ENCODE measurements around the gene ZFYVE21. TPM values are rescaled to one million over a fixed set of nuclear protein-coding genes. Genes with fewer than 3 reads are reported as not detected.

Gene ZFYVE21
- total RNA-seq, 6 experiments from 2014 or later: 40.9 to 47.7 (median 42.1) TPM

DNA sequence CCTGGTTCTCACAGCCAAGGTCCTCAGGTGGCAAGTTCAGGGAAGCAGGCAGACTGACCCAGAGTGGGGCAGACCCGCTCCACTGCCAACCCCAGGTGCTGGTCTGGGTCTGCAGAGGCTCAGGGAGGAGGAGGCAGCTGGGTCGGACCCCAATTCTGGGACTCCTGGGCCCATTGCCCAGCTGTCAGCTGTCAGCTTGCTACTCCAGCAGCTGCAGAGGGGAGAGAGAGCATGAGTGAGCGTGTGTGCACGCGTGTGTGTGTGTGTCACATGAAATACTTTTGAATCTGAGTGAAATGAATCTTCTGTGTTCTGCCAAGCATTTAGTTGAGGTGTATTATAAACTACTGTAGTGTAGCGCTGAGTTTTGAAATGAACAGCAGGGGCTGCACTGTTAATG is 31.1 kb upstream of the ZFYVE21 start:
- Mint-ChIP-seq H3K4me1 (ENCODE audit: low read depth) (peaks cover 9% of the 10 kb centered on the region), H3K4me3 (no peak overlapping the region), H3K27ac (no peak overlapping the region), H3K36me3 (ENCODE audit: low read depth) (peaks cover 29% of the 10 kb centered on the region; the same call in 1 of the 2 replicates), H3K27me3 (ENCODE audit: insufficient read depth) (peaks cover 5% of the 10 kb centered on the region), H3K9me3 (no peaks in the 10 kb centered on the region)
- DNase-seq: no peak
- TF ChIP-seq CTCF (IDR thresholded peaks at IDR 0.05): no peak

GRCh38 chr14:103684871-103685270 is 30.7 kb upstream of the ZFYVE21 start:
- Mint-ChIP-seq H3K36me3 (ENCODE audit: low read depth) (peaks cover 27% of the 10 kb centered on the region; the same call in 1 of the 2 replicates), H3K4me1 (ENCODE audit: low read depth) (peaks cover 11% of the 10 kb centered on the region), H3K27me3 (ENCODE audit: insufficient read depth) (peaks cover 5% of the 10 kb centered on the region), H3K27ac (no peak overlapping the region), H3K9me3 (no peaks in the 10 kb centered on the region), H3K4me3 (no peak overlapping the region)
- no peak for DNase-seq
- TF ChIP-seq CTCF (IDR thresholded peaks at IDR 0.05): no peak

DNA sequence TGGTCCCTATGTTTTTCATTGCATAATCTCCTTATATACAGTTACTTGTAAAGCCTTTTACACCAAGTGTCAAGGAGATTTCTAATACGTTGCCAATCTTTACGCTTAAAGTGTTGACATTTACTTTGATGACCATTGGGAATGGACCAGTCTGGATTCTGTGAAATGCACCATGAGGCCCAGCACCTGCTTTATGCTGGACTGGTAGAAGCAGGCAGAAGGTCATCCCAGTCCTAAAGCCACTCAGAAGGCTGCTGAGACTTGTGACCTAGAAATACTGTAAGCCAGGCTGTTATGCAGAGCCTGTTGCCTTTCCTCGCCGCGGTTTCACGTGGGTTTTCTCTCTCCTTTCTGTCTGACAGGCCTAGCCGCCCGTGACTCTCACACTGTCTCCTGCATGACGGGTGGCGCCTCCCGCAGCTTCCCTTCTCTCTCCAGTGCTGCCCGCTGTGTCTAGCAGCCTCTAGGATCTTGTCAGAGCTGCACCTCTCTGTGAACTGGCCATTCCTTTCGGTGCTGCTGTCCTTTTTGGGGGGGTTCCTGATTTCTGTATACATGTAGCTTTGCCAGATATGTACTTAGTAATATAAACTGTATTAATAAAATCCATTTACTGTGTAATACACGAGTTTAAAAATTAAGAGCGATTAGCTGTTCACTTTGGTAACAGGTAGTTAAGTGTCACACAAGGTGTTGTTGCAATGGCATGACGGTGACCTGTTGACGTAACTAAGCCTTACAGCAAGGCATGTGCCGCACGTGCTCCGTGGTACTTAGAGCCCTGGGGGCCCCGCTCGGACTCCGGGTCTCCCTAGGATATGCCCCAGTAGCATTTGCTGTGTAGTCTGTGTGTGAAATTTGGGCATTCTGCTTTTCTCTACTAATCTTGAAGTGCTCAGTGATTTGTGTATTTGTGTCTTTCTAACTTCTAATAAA is 30.1 kb upstream of the ZFYVE21 start:
- Mint-ChIP-seq H3K27me3 (ENCODE audit: insufficient read depth) (peaks cover 5% of the 10 kb centered on the region), H3K27ac (no peak overlapping the region; the same call in 1 of the 2 replicates), H3K36me3 (ENCODE audit: low read depth) (peaks cover 28% of the 10 kb centered on the region; the same call in 1 of the 2 replicates), H3K4me3 (no peak overlapping the region), H3K9me3 (no peaks in the 10 kb centered on the region), H3K4me1 (ENCODE audit: low read depth) (peaks cover 11% of the 10 kb centered on the region)
- TF ChIP-seq CTCF (IDR thresholded peaks at IDR 0.05): no peak
- DNase-seq: no peak

DNA sequence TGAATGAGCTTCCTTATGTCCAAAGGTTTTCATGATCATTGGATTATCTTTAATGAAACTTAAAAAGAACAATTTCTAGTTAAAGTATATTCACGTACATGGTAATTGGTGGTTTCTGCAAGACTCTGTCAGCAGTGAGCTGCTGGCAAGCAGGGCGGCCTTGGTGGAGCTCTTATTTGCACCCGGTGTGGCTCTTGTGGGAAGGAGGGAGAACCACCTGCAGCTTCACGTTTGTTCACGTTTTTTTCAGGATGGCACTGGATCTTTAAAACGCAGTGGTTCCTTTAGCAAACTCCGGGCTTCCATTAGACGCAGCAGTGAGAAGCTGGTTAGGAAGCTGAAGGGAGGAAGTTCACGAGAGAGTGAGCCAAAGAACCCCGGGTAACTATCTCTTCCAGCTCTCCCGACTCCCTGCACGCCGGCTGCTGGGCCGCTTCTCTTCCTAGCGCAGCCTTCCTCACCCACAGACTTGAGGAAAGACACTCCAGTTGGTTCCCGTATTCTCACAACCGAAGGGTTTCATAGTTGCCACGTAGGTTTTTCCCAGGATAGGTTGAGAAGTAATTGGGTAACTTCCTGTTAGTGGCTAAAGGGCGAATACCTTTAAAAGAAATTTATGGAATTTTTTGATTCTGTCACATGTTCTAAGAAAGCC is 28.7 kb upstream of the ZFYVE21 start:
- no peak for TF ChIP-seq CTCF (IDR thresholded peaks at IDR 0.05)
- H3K36me3 Mint-ChIP-seq (ENCODE audit: low read depth): peaks cover 28% of the 10 kb centered on the region; the same call in 1 of the 2 replicates
- H3K27me3 Mint-ChIP-seq (ENCODE audit: insufficient read depth): peaks cover 3% of the 10 kb centered on the region
- peak overlapping the region; percentile 68 for H3K27ac Mint-ChIP-seq
- no peak for DNase-seq
- H3K4me1 Mint-ChIP-seq (ENCODE audit: low read depth): peaks cover 11% of the 10 kb centered on the region
- H3K9me3 Mint-ChIP-seq: no peaks in the 10 kb centered on the region
- H3K4me3 Mint-ChIP-seq: no peak overlapping the region

DNA sequence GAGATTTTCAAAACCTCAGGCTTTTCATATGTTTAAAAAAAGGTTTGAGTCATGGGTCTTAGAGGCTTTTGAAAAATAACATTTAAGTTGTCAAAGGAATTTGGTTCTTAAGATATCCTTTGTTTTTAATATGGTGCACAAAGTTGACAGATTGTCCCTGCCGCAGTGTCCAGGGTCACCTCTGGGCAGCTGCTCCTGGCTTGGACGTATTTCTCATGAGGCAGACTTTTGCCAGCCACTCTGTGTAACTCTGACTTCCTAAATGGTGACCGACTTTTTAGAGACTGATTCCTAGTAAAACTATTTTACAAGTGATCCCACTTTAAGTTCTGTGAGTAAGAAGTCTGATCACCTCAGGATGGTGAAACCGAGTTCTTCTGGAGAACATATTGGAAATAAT is 27.9 kb upstream of the ZFYVE21 start:
- Mint-ChIP-seq H3K27me3 (ENCODE audit: insufficient read depth) (peaks cover 3% of the 10 kb centered on the region), H3K4me1 (ENCODE audit: low read depth) (peaks cover 11% of the 10 kb centered on the region), H3K4me3 (no peak overlapping the region), H3K36me3 (ENCODE audit: low read depth) (peaks cover 28% of the 10 kb centered on the region; the same call in 1 of the 2 replicates), H3K27ac (no peak overlapping the region), H3K9me3 (no peaks in the 10 kb centered on the region)
- DNase-seq: no peak
- no peak for TF ChIP-seq CTCF (IDR thresholded peaks at IDR 0.05)

Data from HFFc6 (cell line).